Smooth muscle cell (in vitro differentiated cells): ENCODE measurements around the gene TSPAN18. TPM values are rescaled to one million over a fixed set of nuclear protein-coding genes. Genes with fewer than 3 reads are reported as not detected.

Experiments
- DNase-seq: peaks from one replicate; lab custom pipeline; 2025; ENCODE audit not compliant: unreplicated experiment; lab: John Stamatoyannopoulos, UW
- H2AFZ ChIP-seq: fragments of 200-600 bp; sonication (generic); 2 replicates; pipeline ENCODE4 v1.6.0; 2016; ENCODE audit warnings: antibody characterized with exemption, low read depth, mild to moderate bottlenecking
- H3F3A ChIP-seq: fragments of 200-600 bp; sonication (generic); 2 replicates; pipeline ENCODE4 v1.6.0; 2017; ENCODE audit warnings: antibody characterized with exemption, low read depth
- H3K27ac ChIP-seq: fragments of 200-600 bp; sonication (generic); 2 replicates; pipeline ENCODE4 v1.5.1; 2016; ENCODE audit warnings: low read depth, mild to moderate bottlenecking
- H3K27me3 ChIP-seq: fragments of 200-600 bp; sonication (generic); 2 replicates; pipeline ENCODE4 v1.6.1; 2016; ENCODE audit warnings: low read depth, mild to moderate bottlenecking
- H3K36me3 ChIP-seq: fragments of 200-600 bp; sonication (generic); 2 replicates; pipeline ENCODE4 v1.5.1; 2016; ENCODE audit warnings: low read depth
- H3K4me1 ChIP-seq: fragments of 200-600 bp; sonication (generic); 2 replicates; pipeline ENCODE4 v1.5.1; 2016; ENCODE audit warnings: low read depth
- H3K4me2 ChIP-seq: fragments of 200-600 bp; sonication (generic); 2 replicates; pipeline ENCODE4 v1.6.0; 2016; ENCODE audit warnings: mild to moderate bottlenecking
- H3K4me3 ChIP-seq: fragments of 200-600 bp; sonication (generic); 2 replicates; pipeline ENCODE4 v1.5.1; 2016; ENCODE audit warnings: mild to moderate bottlenecking
- H3K79me2 ChIP-seq: fragments of 200-600 bp; sonication (generic); 2 replicates; pipeline ENCODE4 v1.6.0; 2016; ENCODE audit warnings: low read depth, mild to moderate bottlenecking
- H3K9ac ChIP-seq: fragments of 200-600 bp; sonication (generic); 2 replicates; pipeline ENCODE4 v1.6.0; 2016; ENCODE audit warnings: low read depth
- H3K9me3 ChIP-seq: fragments of 200-600 bp; sonication (generic); replicated peaks from 2 replicates; pipeline ENCODE4 v1.5.1; 2016; ENCODE audit warnings: low read depth
- H4K20me1 ChIP-seq: fragments of 200-600 bp; sonication (generic); 2 replicates; pipeline ENCODE4 v1.6.0; 2016; ENCODE audit warnings: low read depth
- CTCF ChIP-seq: fragments of 200-600 bp; sonication (generic); IDR thresholded peaks from 2 replicates; pipeline ENCODE4 v1.5.1; 2017; ENCODE audit warnings: borderline replicate concordance, mild to moderate bottlenecking, antibody characterized with exemption; ENCODE audit not compliant: insufficient read depth, poor library complexity, severe bottlenecking
- WGBS: methylation state at CpG from one replicate; pipeline ENCODE4 v1.1.7; 2016; ENCODE audit warnings: low lambda C conversion rate; 5-methylcytosine and 5-hydroxymethylcytosine counted together
- polyA plus RNA-seq: library from polyadenylated mRNA; unstranded; fragments of >200 nt; fragmentation: Nextera tagmentation; extraction: Ambion mirVana; gene quantifications from 2 replicates; pipeline ENCODE4 v1.2.1, GENCODE V29; 2016
- total RNA-seq: library from RNA; depleted of rRNA; stranded (reverse); fragments of >200 nt; gene quantifications from 2 replicates; pipeline ENCODE4 v1.2.3, GENCODE V29; 2014

Gene TSPAN18
- total and polyA plus RNA-seq, 2 experiments from 2014 or later = 3.4 to 15.3 TPM

- no peaks in the 10 kb centered on the region for H3K27me3 ChIP-seq
- no peak overlapping the region for H3K4me3 ChIP-seq
- H3K9me3 ChIP-seq = no peaks in the 10 kb centered on the region
- no peaks in the 10 kb centered on the region for H4K20me1 ChIP-seq
- H2AFZ ChIP-seq = no peak overlapping the region
- peaks cover 11% of the 10 kb centered on the region for H3K4me1 ChIP-seq
- H3K4me2 ChIP-seq = no peak overlapping the region
- H3K79me2 ChIP-seq = no peaks in the 10 kb centered on the region
- H3K27ac ChIP-seq = no peak overlapping the region
- H3K36me3 ChIP-seq = no peaks in the 10 kb centered on the region
- H3K9ac ChIP-seq = no peak overlapping the region
- no peaks in the 10 kb centered on the region for H3F3A ChIP-seq
- DNase-seq = no peak
- WGBS = 88% methylated on average over 9 of the region's 9 CpGs
- no peak for TF ChIP-seq CTCF
Observed at GRCh38 chr11:44812971-44813370, 86.2 kb downstream of the TSPAN18 start.

GRCh38 chr11:44813401-44813800 is 86.6 kb downstream of the TSPAN18 start:
- Histone ChIP-seq H3K4me2 (no peak overlapping the region), H2AFZ (no peak overlapping the region), H3K36me3 (no peaks in the 10 kb centered on the region), H4K20me1 (no peaks in the 10 kb centered on the region), H3K27me3 (no peaks in the 10 kb centered on the region), H3K9ac (no peak overlapping the region), H3K9me3 (no peaks in the 10 kb centered on the region), H3K4me3 (no peak overlapping the region), H3K27ac (no peak overlapping the region), H3K79me2 (no peaks in the 10 kb centered on the region), H3K4me1 (peaks cover 11% of the 10 kb centered on the region), H3F3A (no peaks in the 10 kb centered on the region)
- 90% methylated on average over 4 of the region's 4 CpGs for WGBS
- no peak for DNase-seq
- no peak for TF ChIP-seq CTCF

GRCh38 chr11:44814881-44815592 is 88.3 kb downstream of the TSPAN18 start:
- Histone ChIP-seq H3K79me2 (no peaks in the 10 kb centered on the region), H3F3A (no peaks in the 10 kb centered on the region), H3K4me3 (no peak overlapping the region), H3K36me3 (no peaks in the 10 kb centered on the region), H3K9ac (no peak overlapping the region), H3K27ac (no peak overlapping the region), H3K4me1 (peaks cover 11% of the 10 kb centered on the region), H3K27me3 (no peaks in the 10 kb centered on the region), H4K20me1 (no peaks in the 10 kb centered on the region), H3K9me3 (no peaks in the 10 kb centered on the region), H3K4me2 (no peak overlapping the region), H2AFZ (no peak overlapping the region)
- WGBS = 85% methylated on average over 5 of the region's 5 CpGs
- DNase-seq = no peak
- TF ChIP-seq CTCF = no peak

DNA sequence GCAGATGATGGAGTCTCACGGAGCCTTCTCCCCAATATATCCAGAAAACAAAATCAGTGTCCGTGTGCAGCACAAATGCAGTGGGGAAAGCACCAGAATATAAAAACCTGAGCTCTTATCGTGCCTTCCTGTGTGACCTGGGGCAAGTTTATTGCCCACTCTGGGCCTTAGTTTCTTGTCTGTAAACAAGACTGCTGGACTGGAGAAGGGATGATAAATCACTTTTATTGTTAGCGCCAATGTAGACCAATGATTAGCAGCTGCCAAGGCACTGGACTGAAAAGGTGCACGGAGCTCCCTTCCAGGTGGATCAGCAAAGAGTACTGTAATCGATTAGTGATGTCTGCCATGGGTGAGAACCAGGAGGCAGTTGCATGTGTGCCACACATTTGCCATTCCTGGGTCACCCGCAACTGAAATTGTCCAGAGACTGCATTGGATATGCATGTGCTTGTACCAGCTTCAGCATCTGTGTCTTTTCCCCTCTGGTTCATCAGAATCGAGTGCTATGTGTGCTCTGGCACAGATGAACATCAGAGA is 89.2 kb downstream of the TSPAN18 start:
- Histone ChIP-seq H3K4me1 (peaks cover 11% of the 10 kb centered on the region), H3K9ac (no peak overlapping the region), H3K27me3 (no peaks in the 10 kb centered on the region), H3K27ac (no peak overlapping the region), H3K4me3 (no peak overlapping the region), H3K9me3 (no peaks in the 10 kb centered on the region), H3K79me2 (no peaks in the 10 kb centered on the region), H3F3A (no peaks in the 10 kb centered on the region), H3K4me2 (no peak overlapping the region), H4K20me1 (no peaks in the 10 kb centered on the region), H3K36me3 (no peaks in the 10 kb centered on the region), H2AFZ (no peak overlapping the region)
- no peak for DNase-seq
- no peak for TF ChIP-seq CTCF
- WGBS = 95% methylated on average over 8 of the region's 8 CpGs
